DMS 273 (cell line): Measurements from ENCODE around the gene LARP4.
"Not testable (repeated sequence)": the region's sequence is repeated elsewhere in the genome, so short reads cannot be mapped to it uniquely, and the experiment has no call there.

ENCODE experiments used
- DNase-seq: peaks from one replicate; lab custom pipeline; 2025; ENCODE audit not compliant: unreplicated experiment; lab: John Stamatoyannopoulos, UW

LARP4 gene

DNA sequence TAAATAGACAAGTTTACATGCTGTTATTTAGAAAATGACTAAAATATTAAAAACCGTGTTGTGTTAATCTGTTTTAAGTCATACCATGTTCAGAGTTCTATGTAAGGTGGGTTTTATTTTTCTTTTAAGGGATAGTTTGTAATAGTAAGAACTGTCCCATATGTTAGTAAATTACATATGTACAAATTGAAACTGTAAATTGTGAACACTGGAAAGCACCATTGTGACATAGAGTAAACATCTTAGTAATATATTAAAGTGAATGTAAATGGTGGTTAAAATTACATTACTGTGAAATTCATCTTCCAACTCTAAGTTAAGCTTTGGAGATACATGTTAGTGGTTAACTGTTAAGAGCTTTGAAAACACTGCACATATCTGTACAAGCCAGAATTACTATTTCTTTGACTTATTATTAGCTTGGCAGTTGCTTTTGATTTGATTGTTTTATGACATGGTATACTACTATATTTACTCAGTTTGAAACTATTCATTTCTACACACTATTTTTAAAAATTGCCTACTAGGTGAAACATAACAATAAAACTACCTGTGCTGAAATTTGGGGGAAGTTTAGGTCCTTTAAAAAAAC, 76.7 kb downstream of the LARP4 start:
- no peak for DNase-seq

DNA sequence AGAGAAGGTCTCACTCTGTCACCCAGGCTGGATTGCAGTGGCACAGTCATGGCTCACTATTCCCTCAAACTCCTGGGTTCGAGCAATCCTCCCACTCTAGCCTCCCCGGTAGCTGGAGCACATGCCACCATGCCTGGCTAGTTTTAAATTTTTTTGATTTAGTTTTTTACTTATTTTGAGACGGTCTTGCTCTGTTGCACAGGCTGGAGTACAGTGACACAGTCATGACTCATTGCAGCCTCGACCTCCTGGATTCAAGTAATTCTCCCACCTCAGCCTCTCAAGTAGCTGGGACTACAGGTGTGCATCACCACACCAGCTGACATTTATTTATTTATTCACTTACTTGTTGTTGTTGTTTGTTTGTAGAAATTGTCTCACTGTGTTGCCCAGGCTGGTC, 81.9 kb downstream of the LARP4 start:
- no peak for DNase-seq

DNA sequence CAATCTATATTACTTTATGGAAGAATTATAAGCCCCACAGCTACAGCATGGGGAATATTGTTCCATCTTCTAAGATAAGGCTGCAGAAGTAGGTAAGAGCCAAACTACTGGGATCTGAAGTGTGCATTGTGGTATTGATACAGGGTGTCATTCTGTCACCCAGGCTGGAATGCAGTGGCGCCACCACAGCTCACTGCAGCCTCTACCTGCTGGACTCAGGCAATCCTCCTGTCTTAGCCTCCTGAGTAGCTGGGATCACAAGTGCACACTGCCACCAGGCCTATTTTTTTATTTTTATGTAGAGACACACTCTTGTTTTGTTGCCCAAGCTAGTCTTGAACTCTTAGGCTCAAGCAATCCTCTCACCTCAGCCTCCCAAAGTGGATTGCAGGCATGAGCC, 82.8 kb downstream of the LARP4 start:
- DNase-seq, result no peak

DNA sequence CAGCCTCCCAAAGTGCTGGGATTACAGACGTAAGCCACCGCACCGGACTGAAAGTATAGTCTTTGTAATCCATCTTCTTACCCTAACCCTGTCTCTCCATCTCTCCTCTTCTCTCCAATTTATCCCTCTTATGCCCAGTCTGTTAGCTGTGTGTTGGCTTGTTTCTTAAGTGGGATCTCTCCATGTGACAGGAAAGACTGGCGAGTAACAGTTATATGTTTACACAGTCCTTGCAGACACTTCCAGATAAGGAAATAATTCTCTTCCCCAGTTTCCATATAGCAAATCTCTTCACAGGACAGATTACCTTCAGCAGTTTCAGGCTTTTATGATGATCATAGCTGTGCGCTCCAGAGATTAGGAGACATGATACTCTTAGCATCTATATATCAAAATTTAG, 88.1 kb downstream of the LARP4 start:
- no peak for DNase-seq

DNA sequence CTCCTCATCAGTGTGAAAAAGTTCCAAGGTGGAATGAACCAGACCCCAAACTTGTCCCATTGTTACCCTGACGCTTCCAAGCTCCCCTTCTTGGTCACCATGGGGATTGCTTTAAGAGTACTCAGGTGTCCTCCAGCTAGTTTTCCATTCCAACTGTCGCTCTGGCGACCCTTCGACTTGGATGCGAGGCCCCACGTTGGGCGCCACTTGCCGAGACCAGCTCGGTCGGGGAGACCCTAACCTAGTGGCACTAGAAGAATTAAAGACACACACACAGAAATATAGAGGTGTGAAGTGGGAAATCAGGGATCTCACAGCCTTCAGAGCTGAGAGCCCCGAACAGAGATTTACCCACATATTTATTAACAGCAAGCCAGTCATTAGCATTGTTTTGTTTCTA, 97.4 kb downstream of the LARP4 start:
- not testable (repeated sequence) for DNase-seq

DNA sequence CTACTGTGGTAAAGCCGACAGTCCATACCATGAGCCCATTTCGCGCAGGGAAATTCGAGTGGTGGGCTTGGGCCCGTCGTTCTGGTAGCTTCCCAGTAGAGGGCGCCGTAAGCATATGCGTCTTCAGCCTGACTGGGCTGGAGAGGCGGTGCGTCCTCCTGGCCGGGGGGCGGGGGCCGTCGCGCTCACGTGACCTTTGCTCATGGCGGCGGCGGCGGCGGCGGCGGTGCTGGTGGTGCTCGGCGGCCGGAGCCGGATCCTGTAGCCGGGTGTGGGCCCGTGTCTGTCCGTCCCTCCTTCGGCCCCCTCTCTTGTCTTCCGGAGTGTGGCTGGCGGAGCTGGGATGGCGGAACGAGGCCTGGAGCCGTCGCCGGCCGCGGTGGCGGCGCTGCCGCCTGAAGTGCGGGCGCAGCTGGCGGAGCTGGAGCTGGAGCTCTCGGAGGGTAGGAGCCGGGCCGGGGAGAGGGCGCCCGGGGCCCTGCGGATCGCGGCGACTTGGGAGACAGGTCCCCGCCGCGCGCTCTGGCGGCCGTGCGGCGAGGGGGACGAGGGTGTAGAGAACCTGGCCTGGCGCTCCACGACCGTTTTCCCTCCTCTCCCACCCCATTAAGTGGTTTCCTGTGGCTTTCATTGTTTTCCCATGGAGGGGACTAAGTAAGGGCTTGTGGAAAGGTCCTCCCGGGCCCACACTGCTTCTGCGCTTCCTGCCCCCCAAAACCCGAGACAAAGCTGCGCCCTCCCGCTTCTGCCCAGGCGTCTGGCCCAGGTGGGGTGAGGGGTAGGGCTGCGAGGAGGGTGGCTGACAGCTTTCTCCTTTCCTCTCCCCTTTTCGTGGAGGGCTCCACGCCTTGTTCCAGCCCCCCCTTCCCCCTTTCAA, 104.4 kb downstream of the LARP4 start, which contains the start of gene DIP2B:
DIP2B (plus strand) TSS at position 188 of the 877 bp plus-strand sequence; CDS start at position 344, 156 bp downstream.
- DNase-seq, result peak; percentile 92

DNA sequence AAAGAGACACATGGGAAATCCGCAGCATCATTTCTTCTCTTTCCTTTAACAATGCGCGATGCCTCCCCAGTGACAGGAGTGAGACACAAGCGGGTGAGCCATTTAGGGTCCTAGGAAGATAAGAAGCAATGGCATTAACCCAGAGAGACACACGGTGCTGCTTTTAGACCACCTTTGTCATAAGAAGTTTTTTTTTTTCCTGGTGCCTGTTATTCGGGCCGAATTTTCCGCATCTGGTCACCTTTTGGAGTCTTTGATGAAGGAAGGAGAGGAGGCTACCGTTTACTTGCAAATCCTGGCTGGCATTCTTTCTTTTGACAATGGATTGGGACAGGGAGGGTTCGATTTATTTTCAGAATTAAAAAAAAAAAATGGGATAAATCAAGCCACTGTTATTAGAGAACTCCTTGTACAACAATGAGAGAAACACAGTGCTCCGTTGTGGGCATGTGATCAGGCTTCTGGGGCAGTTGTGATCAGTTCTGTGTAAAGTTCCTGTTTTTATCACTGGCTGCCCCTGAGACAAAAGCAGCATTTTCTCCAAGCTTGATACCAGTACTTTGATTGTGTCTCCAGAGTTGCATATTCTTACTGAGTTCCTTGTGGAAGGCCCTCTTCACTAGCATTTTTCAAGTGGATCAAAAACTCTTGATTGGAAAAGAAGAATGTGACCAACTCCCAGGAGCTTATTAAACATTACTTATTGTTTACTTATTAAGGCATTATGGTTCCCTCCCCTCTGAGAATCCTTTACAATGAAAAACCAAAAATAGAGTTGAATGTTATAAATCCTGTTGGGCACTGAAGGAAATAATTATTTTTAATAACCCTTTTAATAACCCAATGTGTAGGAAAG, 105.2 kb downstream of the LARP4 start:
- no peak for DNase-seq

DNA sequence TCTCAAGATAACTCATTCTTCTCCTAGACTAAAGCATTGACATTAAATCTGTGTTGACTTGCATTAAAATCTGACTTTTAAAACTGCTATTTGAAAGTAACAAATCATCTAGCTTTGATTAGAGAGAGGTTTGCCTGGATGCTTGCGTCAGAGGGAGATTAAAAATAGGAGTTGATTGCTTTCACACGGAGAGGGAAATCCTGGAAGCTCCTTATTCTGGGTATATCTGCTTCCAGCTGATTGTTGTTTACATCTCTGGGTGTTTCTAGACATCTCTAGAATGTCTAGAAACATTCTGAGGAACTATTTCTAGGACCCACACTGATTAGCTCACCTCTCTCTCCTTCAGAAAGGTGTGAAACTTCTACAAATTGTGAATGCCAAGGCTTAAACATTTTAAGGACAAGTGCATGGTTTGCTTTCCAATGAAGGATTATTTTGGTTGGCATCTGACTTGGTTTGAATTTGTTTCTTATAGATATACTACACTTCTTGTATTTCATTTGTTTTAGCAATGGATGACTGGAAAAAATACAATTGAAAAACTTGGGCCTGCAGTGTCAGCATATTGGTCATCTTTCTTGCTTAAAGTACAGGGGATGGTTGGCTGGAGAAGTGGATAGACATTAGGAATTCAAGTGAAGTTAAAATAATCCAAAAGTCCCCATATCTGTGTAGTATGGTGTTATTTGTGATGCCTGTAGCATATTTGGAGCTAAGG, 106.2 kb downstream of the LARP4 start:
- DNase-seq, result no peak

DNA sequence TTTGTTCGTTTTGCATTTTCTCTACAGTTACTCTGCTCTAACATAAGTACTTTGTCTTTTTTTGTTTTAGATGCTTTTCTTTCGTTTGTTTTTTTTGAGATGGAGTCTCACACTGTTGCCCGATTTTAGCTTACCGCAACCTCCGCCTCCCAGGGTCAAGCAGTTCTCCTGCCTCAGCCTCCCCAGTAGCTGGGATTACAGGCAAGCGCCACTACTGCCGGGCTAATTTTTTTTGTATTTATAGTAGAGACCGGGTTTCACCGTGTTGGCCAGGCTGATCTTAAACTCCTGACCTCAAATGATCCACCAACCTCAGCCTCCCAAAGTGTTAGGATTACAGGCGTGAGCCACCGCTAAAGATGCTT, 106.8 kb downstream of the LARP4 start:
- no peak for DNase-seq

DNA sequence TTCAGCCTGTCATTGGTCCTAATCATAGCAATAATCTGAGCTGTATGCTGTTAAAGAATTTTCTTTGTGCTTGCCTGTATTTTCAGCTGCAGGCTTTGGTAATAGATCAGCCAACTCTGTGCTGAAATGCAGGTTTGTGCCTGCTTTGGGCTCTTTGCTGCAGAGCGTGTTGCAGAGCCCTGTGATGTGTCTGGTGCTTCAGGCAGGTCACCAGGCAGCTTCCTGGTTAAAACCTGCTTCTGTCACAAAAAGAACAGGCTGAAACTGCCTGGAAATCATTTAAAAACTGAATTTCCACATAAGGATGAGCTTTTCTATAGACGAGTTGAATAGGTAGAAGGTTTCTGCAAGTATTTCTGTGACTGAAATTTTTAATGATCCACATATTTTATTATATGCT, 107.2 kb downstream of the LARP4 start:
- DNase-seq, result no peak

DNA sequence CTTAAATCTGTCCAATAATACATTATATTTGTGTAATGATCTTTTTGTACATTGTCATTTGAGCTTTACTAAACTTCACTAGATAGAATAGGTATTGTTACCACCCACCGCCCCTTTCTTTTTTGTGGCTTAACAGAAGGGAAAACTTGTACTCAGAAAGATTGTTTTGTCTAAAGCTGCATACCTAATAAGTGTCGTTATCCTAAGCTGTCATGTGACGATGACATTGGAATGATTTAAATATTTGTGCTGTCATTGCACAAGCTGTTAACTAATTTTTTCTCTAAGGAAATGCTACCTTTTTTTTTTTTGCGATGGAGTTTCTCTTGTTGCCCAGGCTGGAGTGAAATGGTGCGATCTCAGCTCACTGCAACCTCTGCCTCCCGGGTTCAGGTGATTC, 107.7 kb downstream of the LARP4 start:
- DNase-seq, result no peak

DNA sequence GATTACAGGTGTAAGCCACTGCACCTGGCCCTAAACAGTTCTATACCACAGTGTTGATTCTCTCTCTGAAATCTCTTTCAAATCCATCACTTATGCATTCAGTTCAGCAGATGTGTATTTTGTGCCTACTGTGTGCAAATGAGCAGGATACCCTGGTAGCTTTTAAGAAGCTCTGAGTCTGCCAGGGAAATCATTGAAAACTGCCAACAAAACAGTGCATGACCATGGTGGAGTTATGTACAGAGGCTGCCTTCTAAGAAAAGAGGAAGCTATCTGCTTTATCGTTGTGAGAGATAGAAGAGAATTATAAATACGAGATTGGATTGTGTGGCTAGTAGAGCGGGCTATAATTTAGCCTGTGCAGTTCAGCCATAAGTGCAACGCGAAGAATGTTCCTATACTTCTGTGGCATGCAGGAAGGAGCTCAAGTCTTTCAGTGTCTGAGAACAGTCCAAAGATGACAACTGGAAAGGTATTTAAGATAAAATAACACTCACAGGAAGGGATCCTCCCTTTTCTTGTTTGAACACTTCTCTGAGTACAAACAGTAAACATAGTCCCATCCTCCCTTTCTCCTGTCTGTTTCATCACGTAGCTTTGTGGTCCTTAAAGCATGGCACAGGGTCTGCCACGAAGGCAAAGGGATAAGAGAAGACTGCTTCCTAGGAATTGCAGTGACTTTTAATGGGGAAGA, 108.4 kb downstream of the LARP4 start:
- no peak for DNase-seq

DNA sequence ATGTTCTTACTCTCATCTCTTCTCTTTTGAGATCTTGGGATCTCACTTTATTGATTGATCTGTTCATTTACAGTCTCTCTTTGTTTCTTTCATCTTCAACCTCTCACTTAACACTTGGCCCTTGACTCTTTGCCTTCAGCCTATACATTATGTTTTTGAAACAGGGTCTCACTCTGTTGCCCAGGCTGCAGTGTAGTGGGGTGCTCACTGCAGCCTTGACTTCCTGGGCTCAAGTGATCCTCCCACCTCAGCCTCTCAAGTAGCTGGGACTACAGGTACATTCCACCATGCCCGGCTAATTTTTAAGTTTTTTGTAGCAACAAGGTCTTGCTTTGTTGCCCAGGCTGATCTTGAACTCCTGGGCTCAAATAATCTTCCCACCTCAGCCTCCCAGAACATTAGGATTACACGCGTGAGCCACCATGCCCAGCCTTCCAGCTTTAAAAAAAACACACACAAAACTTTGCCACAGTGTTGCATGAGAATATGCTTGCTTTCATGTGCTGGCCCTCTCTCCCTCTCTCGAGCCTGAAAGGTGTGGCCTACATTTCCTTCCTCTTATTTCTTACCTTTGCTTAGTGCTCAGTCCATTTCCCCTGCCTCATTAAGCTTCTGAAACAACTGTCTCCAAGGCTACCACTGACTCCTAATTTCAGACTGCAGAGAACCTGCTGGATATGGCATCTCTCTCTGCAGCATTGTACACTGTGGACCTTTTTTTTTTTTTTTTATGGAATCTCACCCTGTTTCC, 114.0 kb downstream of the LARP4 start:
- DNase-seq, result no peak

DNA sequence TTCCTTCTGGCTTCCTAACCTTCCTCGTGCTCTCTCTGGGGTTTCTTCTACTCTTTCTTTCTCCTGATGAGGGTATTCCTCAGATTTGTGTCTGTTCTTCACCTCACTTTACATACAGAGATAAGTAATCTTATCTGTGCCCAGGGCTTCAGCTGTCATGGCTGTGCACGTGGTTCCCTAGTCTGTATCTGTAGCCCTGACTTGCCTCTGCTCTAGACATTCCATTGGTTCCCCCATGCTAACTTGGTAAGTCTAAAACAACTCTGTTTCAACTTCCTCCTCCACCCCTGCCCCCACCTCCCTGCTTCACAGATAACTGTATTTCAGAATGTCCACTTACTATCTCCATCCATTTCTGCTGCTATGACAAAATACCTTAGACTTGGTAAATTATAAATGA, 114.9 kb downstream of the LARP4 start:
- no peak for DNase-seq

DNA sequence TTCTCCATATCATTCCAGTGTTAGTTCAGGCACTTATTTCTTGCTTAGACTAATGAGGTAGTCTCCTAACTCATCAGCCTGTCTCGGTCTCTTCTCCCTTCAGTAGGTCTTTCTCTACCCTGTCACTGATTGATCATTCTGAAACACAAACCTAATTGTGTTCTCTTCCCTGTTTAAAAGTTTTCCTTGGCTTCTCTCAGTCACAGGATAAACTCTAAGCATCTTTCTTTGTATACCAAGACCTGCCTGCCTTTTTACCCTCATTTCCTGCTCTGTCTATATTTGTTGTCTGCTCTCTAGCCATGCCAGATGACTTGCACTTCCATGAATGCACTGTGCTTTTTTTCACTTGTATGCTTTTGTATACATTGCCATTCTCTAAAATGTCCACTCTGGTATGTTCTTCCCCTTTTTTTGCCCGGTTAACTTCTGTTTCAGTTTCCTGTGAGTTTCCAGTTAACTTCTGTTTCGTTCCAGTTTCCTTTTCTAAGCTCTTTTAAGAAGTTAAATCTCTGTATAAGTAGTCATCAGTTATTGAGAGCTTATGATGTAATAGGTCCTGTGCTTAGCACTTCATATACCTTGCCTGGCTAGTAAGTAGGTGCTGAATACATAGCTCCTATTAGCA, 116.8 kb downstream of the LARP4 start:
- no peak for DNase-seq

DNA sequence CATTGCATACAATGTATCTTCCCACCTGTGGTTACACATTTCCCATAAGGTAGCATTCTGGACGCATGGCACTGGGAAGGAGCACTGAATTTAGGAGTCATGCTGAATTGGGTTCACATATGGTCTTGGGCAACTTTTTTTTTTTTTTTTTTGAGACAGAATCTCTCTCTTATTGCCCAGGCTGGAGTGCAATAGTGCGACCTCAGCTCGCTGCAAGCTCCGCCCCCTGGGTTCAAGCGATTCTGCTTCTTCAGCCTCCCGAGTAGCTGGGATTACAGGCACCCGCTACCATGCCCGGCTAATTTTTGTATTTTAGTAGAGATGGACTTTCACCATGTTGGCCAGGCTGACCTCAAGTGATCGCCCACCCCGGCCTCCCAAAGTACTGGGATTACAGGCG, 117.4 kb downstream of the LARP4 start:
- no peak for DNase-seq

DNA sequence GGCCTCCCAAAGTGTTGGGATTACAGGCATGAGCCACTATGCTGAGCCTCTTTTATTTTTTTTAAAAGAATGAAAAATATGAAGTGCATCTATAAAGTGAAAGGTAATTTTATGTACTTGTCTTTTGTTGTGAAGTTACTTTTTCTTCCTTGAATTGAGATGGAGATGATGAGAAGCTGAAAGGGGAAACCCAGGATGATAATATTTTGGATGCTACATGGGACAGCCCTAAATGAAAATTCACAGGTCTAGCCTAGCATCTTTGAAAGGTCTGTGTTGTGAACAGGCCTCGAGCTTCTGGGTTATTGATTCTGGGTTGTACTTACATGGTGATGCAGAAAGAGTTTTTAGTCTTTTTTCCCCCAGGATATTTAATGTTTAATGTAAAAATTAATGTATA, 118.7 kb downstream of the LARP4 start:
- no peak for DNase-seq

DNA sequence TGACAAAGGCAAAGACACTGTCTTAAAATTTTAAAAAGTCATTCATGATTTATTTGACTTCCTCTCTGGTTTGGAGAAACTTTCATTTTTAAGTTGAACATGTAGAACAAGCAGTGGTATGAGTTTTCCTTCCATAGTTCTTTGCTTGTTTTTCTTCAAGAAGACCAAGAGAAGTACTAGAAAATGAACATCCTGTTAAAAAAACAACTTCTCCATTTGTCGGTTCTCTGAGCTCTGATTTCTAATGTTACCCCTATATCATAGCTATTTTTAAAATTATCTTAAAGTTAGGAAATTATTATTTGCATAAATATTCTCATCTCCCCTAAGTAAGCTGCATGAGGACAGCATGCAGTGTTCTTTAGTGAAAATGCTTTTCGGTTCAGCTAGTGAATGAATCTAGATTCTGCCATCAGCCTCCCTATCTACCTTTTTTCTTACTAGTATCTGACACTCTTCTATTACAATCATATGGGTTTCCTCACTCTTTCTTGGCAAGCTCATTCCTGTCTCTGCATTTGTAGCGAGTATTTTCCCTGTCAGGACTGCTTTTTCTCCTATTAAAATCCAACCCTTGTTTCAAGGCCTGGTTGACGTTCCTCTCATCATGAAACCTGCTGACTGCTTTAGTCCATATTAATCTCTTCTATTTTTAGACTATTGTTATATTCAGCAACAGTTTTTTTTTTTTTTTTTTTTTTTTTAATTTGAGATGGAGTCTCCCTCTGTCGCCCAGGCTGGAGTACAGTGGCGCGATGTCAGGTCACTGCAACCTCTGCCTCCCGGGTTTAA, 119.9 kb downstream of the LARP4 start:
- DNase-seq, result no peak

DNA sequence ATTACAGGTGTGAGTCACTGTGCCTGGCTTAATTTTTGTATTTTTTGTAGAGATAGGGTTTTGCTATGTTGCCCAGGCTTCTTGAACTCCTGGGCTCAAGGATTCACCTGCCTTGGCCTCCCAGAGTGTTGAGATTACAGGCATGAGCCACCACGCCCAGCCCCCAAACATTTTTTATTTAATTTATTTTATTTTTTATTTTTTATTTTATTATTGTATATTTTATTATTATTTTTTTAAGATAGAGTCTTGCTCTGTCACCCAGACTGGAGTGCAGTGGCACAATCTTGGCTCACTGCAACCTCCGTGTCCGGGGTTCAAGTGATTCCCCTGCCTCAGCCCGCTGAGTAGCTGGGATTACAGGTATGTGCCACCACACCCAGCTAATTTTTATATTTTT, 121.1 kb downstream of the LARP4 start:
- not testable (repeated sequence) for DNase-seq
